Measurements from ENCODE around the gene TCF7L2.

Gene TCF7L2

DNA sequence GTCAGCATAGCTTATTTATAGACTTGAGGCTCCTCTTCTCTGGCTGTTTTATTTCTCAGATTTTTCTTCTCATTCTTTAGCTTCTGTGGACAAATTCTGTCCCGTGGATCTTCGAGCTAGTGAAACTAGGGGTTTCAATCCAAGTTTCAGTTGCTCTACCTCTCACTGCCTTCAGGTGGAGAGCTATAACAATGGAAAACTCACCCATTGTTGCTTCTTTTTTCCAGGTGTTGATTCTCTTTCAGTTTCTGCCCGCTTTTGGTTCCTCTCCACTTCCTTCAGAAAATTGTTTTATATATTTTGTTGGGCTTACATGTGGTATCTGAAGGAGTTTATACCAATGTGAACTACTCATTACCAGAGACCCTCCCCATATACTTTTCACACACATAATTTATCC lies 266.1 kb downstream of the TCF7L2 start:
- no peak for DNase-seq (ENCODE audit: extremely low read depth, insufficient read length)
- TF ChIP-seq, protein P1, sequence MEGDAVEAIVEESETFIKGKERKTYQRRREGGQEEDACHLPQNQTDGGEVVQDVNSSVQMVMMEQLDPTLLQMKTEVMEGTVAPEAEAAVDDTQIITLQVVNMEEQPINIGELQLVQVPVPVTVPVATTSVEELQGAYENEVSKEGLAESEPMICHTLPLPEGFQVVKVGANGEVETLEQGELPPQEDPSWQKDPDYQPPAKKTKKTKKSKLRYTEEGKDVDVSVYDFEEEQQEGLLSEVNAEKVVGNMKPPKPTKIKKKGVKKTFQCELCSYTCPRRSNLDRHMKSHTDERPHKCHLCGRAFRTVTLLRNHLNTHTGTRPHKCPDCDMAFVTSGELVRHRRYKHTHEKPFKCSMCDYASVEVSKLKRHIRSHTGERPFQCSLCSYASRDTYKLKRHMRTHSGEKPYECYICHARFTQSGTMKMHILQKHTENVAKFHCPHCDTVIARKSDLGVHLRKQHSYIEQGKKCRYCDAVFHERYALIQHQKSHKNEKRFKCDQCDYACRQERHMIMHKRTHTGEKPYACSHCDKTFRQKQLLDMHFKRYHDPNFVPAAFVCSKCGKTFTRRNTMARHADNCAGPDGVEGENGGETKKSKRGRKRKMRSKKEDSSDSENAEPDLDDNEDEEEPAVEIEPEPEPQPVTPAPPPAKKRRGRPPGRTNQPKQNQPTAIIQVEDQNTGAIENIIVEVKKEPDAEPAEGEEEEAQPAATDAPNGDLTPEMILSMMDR (IDR thresholded peaks at IDR 0.05; ENCODE audit: insufficient read depth, low read length, poor library complexity, severe bottlenecking) = no peak
- H3K4me3 ChIP-seq (replicated peaks; ENCODE audit: low read depth, low read length) = no peak overlapping the region
- H3K36me3 ChIP-seq (ENCODE audit: control insufficient read depth, insufficient read depth, low read length) = no peaks in the 10 kb centered on the region
- no peaks in the 10 kb centered on the region; the same call in 1 of the 2 replicates for H3K27me3 ChIP-seq (replicated peaks; ENCODE audit: control insufficient read depth, insufficient read depth, low read length)
